Measurements from ENCODE around the gene CAMKMT. TPM values are rescaled to one million over a fixed set of nuclear protein-coding genes. Genes with fewer than 3 reads are reported as not detected.

CAMKMT gene
- total RNA-seq, 1 experiment from 2014 or later: 2.7 TPM

DNA sequence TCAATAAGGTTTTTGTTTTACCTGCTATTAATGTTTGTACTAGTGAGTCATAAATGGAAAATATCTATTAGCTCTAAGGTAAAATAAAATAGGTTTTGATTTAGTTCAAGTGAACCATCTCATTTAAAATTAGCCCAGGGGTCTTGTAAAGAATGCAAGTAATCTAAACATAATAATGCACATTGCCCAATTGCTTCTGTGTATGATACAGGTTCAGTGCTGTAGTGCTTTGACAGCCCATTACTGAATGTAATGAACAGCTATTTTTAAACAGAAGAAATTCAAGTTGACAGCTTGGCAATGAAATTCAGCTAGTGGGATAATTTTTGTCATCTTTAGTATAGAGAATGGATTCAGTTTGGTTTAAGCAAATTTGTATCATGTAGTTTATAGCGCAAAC lies 91.5 kb downstream of the CAMKMT start:
- Histone ChIP-seq H4K20me1 (ENCODE audit: low read length) (no peaks in the 10 kb centered on the region), H3F3A (ENCODE audit: low read length, unreplicated experiment) (no peaks in the 10 kb centered on the region), H3K27ac (ENCODE audit: low read length) (no peak overlapping the region), H3K9ac (ENCODE audit: low read length) (no peak overlapping the region), H3K4me1 (ENCODE audit: insufficient read depth, low read length) (no peaks in the 10 kb centered on the region), H2AFZ (ENCODE audit: low read length) (no peak overlapping the region), H3K36me3 (ENCODE audit: low read depth, low read length) (no peaks in the 10 kb centered on the region), H3K79me2 (ENCODE audit: low read length) (no peaks in the 10 kb centered on the region), H3K9me2 (replicated peaks; ENCODE audit: low read length) (no peaks in the 10 kb centered on the region), H3K9me3 (ENCODE audit: low read length) (no peaks in the 10 kb centered on the region), H3K4me3 (ENCODE audit: low read length) (no peak overlapping the region), H3K4me2 (ENCODE audit: low read length) (no peak overlapping the region), H3K27me3 (ENCODE audit: low read length) (no peaks in the 10 kb centered on the region)
- no peak for DNase-seq
- CTCF ChIA-PET: no interaction called here
- intact Hi-C loops (cut with micrococcal nuclease): no loop called here
- BruUV-seq (replicated peaks): no TSS peak
- POLR2A ChIA-PET (ENCODE audit: unreplicated experiment): no interaction called here
- TF ChIP-seq, protein P1, sequence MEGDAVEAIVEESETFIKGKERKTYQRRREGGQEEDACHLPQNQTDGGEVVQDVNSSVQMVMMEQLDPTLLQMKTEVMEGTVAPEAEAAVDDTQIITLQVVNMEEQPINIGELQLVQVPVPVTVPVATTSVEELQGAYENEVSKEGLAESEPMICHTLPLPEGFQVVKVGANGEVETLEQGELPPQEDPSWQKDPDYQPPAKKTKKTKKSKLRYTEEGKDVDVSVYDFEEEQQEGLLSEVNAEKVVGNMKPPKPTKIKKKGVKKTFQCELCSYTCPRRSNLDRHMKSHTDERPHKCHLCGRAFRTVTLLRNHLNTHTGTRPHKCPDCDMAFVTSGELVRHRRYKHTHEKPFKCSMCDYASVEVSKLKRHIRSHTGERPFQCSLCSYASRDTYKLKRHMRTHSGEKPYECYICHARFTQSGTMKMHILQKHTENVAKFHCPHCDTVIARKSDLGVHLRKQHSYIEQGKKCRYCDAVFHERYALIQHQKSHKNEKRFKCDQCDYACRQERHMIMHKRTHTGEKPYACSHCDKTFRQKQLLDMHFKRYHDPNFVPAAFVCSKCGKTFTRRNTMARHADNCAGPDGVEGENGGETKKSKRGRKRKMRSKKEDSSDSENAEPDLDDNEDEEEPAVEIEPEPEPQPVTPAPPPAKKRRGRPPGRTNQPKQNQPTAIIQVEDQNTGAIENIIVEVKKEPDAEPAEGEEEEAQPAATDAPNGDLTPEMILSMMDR (conservative IDR thresholded peaks at IDR 0.05; ENCODE audit: low read depth, low read length): no peak
- no peak for TF ChIP-seq EZH2phosphoT487 (IDR thresholded peaks at IDR 0.05; ENCODE audit: borderline replicate concordance, low read length)
- no peak for TF ChIP-seq EZH2 (IDR thresholded peaks at IDR 0.05; ENCODE audit: low read length, unreplicated experiment)
- ATAC-seq: no peak

DNA sequence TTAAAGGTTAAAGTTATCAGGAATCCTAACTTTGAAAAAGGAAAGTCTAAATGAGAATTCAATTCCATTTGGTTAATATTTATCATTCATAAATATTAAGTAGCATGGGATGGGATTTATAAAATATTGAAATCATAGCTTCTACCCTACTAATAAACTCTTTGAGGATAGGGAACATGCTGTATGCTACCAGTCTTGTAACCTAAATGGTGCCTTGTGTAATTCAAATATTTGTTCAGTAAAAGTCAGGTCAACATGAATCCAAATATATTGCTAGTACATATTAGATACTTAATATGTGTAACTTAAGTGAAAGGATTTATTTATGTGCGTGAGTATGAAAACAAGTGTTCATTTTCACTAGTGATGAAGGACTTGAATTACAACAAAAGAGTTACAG lies 94.1 kb downstream of the CAMKMT start:
- Histone ChIP-seq H3K9me2 (replicated peaks; ENCODE audit: low read length) (no peaks in the 10 kb centered on the region), H3K9ac (ENCODE audit: low read length) (no peak overlapping the region), H4K20me1 (ENCODE audit: low read length) (no peaks in the 10 kb centered on the region), H3K4me2 (ENCODE audit: low read length) (no peak overlapping the region), H2AFZ (ENCODE audit: low read length) (no peak overlapping the region), H3K4me3 (ENCODE audit: low read length) (no peak overlapping the region), H3K79me2 (ENCODE audit: low read length) (no peaks in the 10 kb centered on the region), H3F3A (ENCODE audit: low read length, unreplicated experiment) (no peaks in the 10 kb centered on the region), H3K27ac (ENCODE audit: low read length) (no peak overlapping the region), H3K9me3 (ENCODE audit: low read length) (no peaks in the 10 kb centered on the region), H3K27me3 (ENCODE audit: low read length) (no peaks in the 10 kb centered on the region), H3K4me1 (ENCODE audit: insufficient read depth, low read length) (no peaks in the 10 kb centered on the region), H3K36me3 (ENCODE audit: low read depth, low read length) (no peaks in the 10 kb centered on the region)
- TF ChIP-seq EZH2phosphoT487 (IDR thresholded peaks at IDR 0.05; ENCODE audit: borderline replicate concordance, low read length) (no peak), EZH2 (IDR thresholded peaks at IDR 0.05; ENCODE audit: low read length, unreplicated experiment) (no peak)
- TF ChIP-seq, protein P1 (conservative IDR thresholded peaks at IDR 0.05; ENCODE audit: low read depth, low read length): no peak
- ChIA-PET CTCF (no interaction called here), POLR2A (ENCODE audit: unreplicated experiment) (interaction anchor here (0.6 kb wide), 1 partner anchor 118 kb away, joined by 3 read pairs; no protein-coding TSS in a partner anchor)
- no TSS peak for BruUV-seq (replicated peaks)
- intact Hi-C loops (cut with micrococcal nuclease): no loop called here
- DNase-seq: no peak
- no peak for ATAC-seq

DNA sequence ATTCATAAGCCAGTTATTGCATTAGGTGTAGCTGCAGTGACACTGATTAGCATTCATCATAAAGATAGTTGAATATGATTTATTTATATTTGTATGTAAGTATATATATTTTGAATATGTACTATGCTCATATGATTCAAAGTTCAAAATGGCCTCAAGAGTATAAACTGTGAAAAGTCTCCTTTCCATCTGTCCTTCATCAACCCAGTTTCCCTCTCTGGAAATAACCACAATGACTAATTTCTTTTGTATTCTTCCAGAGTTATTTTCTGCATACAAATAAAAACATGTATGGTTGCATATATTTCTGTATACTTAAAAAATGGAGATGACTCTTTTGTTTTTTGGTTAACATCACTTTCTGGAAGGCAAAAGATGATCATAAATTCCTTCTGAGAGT lies 95.2 kb downstream of the CAMKMT start:
- Histone ChIP-seq H3K9me2 (replicated peaks; ENCODE audit: low read length) (no peaks in the 10 kb centered on the region), H3K4me3 (ENCODE audit: low read length) (no peak overlapping the region), H3K27ac (ENCODE audit: low read length) (no peak overlapping the region), H3K9me3 (ENCODE audit: low read length) (no peaks in the 10 kb centered on the region), H3K4me1 (ENCODE audit: insufficient read depth, low read length) (no peaks in the 10 kb centered on the region), H3K27me3 (ENCODE audit: low read length) (no peaks in the 10 kb centered on the region), H3K9ac (ENCODE audit: low read length) (no peak overlapping the region), H3K4me2 (ENCODE audit: low read length) (no peak overlapping the region), H2AFZ (ENCODE audit: low read length) (no peak overlapping the region), H4K20me1 (ENCODE audit: low read length) (no peaks in the 10 kb centered on the region), H3K79me2 (ENCODE audit: low read length) (no peaks in the 10 kb centered on the region), H3K36me3 (ENCODE audit: low read depth, low read length) (no peaks in the 10 kb centered on the region), H3F3A (ENCODE audit: low read length, unreplicated experiment) (no peaks in the 10 kb centered on the region)
- POLR2A ChIA-PET (ENCODE audit: unreplicated experiment): no interaction called here
- BruUV-seq (replicated peaks): no TSS peak
- TF ChIP-seq EZH2phosphoT487 (IDR thresholded peaks at IDR 0.05; ENCODE audit: borderline replicate concordance, low read length) (no peak), EZH2 (IDR thresholded peaks at IDR 0.05; ENCODE audit: low read length, unreplicated experiment) (no peak)
- TF ChIP-seq, protein P1 (conservative IDR thresholded peaks at IDR 0.05; ENCODE audit: low read depth, low read length): no peak
- intact Hi-C loops (cut with micrococcal nuclease): no loop called here
- DNase-seq (no peak), ATAC-seq (no peak)
- CTCF ChIA-PET: no interaction called here

All from PC-3 (cell line).